Measurements from ENCODE around the gene PLEKHD1.

Gene PLEKHD1

GRCh38 chr14:69522026-69522425 is 37.5 kb downstream of the PLEKHD1 start:
- DNase-seq: no peak

GRCh38 chr14:69525896-69526295 is 41.4 kb downstream of the PLEKHD1 start:
- no peak for DNase-seq

DNA sequence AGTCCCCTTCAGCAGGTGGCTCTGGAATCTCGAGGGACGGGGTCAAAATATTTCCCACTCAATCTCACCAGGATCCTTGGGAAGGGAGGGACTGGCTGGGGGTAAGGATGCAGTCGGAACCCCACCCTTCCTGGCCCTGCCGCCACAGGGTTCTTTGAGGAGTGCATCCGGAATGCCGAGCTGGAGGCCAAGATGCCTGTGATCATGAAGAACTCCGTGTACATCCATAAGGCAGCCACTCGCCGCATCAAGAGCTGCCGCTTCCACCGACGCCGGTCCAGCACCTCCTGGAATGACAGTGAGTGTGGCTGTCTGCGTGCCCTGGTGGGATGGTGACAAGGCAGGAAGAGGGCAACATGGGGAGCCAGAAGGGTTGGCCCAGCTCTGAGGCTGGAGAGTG is 43.1 kb downstream of the PLEKHD1 start:
- DNase-seq: no peak

DNA sequence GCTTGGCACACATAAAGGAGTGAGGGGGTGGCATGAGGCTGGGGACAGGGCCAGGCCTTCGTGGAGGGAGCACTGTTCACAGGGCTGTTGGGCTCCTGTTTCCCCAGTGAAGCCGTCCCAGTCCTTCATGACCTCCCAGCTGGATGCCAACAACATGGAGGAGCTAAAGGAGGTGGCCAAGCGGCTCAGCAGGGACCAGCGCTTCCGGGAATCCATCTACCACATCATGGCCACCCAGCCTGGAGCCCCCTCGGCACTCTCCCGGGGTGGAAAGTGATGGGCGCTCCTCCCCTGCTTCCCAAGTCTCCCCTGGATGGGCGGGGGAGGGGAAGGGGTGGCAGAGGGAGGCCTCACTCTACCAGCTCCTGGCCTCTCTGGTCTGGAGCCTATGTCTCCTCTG is 43.6 kb downstream of the PLEKHD1 start:
- DNase-seq: no peak

DNA sequence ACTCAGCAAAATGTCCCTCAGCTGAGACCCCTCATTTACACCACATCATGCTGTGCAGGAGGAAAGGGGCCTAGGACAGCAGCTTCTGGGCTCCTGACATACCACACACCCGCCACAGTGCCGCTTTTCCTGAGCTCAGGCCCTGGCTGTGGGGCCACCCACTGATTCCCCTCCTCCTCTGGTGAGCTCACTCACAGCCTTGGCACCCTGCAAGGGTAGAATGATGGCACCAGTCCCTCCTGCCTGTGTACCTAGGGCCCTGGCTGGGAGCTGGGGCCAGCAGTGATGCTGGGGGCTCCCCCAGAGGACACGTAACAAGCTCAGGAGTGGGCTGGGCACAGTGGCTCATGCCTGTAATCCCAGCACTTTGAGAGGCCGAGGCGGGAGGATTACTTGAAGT is 44.4 kb downstream of the PLEKHD1 start:
- no peak for DNase-seq

- DNase-seq: no peak
Measured at GRCh38 chr14:69529563-69529962, 45.0 kb downstream of the PLEKHD1 start.

DNA sequence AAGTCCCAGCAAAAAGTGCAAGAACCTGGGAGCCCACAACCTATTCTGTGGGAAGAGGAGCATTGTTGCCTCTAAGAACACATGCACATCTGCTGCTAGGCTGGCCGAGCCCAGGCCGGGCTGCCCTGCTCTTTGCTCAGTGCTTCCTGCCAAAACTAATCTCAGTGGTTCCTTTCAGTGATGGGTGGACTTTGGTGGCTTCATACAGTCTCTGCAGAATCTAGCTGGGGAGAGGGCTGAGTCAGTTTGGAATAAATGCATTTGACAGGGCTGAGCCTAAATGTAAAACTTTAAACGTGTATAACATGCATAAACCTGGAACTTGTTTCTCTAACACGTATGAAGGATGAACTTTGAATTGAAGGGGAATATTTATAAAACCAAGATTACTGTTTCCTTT is 45.6 kb downstream of the PLEKHD1 start:
- DNase-seq: no peak

GRCh38 chr14:69531135-69531534 is 46.6 kb downstream of the PLEKHD1 start:
- no peak for DNase-seq

GRCh38 chr14:69532561-69533340 is 48.2 kb downstream of the PLEKHD1 start:
- no peak for DNase-seq

DNA sequence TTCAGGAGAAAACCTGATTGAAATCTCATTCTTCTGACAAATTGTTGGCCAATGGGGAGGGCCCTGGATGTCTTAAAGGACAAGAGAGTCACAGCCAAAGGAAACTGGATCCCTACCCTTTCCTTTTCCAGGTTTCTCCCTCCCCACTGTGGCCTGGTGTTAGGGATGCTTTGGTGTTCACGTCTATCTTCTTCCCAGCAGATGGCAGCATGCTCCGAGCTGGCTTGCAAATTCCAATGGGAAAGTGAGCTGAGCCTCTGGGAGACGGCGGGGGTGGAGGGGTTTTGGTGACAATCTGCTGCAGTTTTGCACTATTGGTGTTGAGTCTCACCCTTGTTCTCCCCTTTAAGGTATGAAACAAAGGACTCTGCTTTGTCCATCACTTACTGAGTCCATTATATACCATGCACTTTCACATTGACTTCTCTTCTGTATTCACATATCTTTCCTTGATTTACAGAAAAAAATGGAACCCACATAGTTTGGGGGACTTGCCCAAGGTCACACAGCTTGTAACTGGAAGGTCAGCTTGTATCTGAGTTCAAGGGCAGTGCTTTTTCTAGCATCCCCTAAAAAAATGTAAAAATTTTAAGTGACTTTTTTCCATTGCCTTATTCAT is 50.8 kb downstream of the PLEKHD1 start:
- DNase-seq: no peak

- DNase-seq: no peak
Measured at GRCh38 chr14:69536971-69537370, 52.4 kb downstream of the PLEKHD1 start.

GRCh38 chr14:69537900-69538299 is 53.4 kb downstream of the PLEKHD1 start:
- DNase-seq: no peak

- no peak for DNase-seq
Measured at GRCh38 chr14:69538766-69539165, 54.2 kb downstream of the PLEKHD1 start.

GRCh38 chr14:69539631-69540410 is 55.3 kb downstream of the PLEKHD1 start:
- DNase-seq: peak; percentile 46 to 66

- no peak for DNase-seq
Measured at GRCh38 chr14:69540654-69541335, 56.3 kb downstream of the PLEKHD1 start.

DNA sequence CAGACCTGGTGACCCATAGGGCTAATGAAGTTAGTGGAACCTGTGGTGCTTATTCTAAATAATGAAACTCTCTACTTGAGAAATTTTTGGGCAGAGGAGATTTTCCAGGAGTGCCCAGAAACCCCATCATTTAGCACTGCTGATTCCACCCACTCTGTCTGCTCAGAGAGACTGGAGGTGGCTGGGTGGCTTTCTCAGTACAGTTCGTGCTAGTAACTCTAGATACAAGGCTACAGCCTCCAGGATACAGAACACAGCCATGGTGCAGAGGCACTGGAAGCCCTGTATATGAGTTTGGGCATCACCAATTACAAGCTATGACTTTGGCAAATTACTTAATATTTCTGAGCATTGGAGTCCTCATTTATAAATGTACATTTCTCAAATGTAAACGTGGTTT is 57.8 kb downstream of the PLEKHD1 start:
- DNase-seq: no peak

DNA sequence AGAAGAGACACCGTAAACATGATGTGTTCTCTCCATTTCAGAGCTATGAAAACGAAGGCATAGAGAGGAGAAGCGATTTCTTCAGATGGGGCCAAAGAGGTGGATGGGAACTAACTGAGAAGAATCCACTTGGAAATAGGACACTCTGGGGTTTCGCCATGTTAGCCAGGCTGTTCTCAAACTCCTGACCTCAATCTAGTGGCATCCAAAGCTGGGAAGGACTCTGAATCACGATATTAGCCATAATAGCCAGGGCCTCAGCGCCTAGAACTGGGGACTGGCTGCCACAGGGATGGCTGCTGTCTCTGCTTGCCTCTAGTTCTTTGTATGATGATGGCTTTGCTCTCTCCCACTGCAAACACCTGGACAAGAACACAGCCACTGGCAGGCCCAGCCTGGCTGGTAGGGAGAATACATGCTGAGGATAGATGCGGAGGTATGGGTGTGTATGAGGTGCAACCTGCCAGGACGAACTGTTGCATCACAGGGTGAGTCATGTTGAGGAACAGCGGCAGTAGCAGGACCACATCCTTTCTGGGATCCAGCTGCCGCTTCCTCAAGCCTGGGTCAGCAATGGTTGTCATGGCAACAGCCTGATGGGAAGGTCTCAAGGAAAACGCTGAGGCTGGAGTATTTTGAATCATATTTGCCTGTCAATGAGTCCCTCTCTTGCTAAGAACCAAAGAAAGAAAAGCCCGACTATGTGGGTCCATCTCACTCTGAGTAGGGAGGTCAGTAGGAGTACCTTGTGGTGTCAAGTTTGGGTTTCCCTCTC is 59.0 kb downstream of the PLEKHD1 start:
- DNase-seq: peak; percentile 84 to 87

GRCh38 chr14:69547701-69548348 is 63.3 kb downstream of the PLEKHD1 start:
- DNase-seq: no peak

DNA sequence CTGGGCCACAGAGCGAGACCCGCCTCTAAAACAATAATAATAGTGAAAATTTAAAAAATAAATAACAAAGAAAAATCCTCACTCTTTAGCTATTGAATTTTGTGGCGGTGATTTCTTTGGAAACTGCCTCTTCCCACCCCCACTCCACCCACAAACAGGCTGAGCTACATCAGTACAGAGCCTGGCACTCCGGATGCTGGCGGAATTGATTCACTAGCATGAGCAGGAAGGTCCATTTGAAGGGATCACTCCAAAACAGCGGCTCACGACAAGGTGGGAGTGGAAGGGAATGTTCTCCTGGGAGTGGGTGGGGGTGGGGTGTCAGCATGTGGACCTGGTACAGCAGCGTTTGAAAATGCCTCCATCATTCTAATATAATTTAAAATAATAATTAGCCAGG is 64.0 kb downstream of the PLEKHD1 start:
- no peak for DNase-seq

DNA sequence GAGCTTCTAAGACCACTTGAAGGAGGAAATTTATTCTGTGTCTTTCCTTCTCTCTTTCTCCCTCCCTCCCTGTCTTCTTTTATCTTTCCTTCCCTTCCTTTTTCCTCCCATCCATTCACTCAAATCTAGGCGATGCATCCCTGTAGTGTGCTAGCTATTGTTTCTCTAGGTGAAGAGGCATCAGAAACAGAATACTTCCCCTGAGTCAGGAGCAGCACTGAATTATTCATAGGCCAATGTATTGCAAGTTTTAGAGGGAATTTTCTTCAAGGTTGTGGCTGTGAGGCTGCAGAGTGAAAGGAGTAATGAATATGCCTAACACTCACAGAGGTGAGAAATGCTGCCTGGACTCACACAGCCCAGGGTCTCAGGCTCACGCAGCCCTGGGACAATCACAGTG is 67.0 kb downstream of the PLEKHD1 start:
- DNase-seq: no peak

DNA sequence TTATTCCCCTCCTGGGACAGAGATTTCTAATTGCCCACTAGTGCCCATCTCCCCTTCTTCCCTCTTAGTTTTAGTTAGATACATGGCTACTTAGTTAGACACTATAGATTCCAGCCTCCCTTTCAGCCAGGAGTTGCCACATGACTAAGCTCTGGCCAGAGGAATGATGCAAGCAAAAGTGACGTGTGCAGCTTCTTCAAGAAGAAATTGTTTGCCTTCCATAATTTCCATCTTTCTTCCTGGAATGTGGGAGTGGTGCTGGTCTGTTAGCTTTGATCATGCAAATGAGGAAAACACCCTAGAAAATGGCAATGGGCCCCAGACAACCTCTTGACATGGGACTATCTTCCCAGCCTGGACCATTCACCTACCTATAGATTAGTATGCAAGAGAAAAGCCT is 68.7 kb downstream of the PLEKHD1 start:
- DNase-seq: no peak

- DNase-seq: no peak
Measured at GRCh38 chr14:69554500-69554899, 70.0 kb downstream of the PLEKHD1 start.
